ENCODE results near the gene ARHGEF35. TPM values are rescaled to one million over a fixed set of nuclear protein-coding genes. Genes with fewer than 3 reads are reported as not detected.
"Not testable (repeated sequence)": the region's sequence is repeated elsewhere in the genome, so short reads cannot be mapped to it uniquely, and the experiment has no call there.

ARHGEF35 gene
- total RNA-seq (2022), result 11.8 and 13.7 TPM in 2 replicates
- percentile 45 among the genes with signal in this experiment for Bru-seq, nascent RNA
- percentile 66 among the genes with signal in this experiment for BruChase-seq, experiment 1, labeled RNA remaining after a 6-hour chase
- BruChase-seq, experiment 2, labeled RNA remaining after a 2-hour chase, result percentile 56 among the genes with signal in this experiment
- long read RNA-seq, transcript ARHGEF35-201 (2 exons, 2,431 nt), result major isoform, 10 of 12 reads
- long read RNA-seq, partial matches to known transcripts, result 0 of 12 reads
- long read RNA-seq, other reads (novel, unspliced or antisense), result 2 of 12 reads

- H3K27me3 Mint-ChIP-seq (ENCODE audit: unreplicated experiment); H3K9me3 Mint-ChIP-seq (ENCODE audit: low read depth, unreplicated experiment); BruUV-seq (replicated peaks); DNase-seq; H3K36me3 Mint-ChIP-seq (ENCODE audit: insufficient read depth, unreplicated experiment); H3K27ac Mint-ChIP-seq (ENCODE audit: unreplicated experiment); H3K4me3 Mint-ChIP-seq (ENCODE audit: low read depth, unreplicated experiment); CTCF ChIA-PET; intact Hi-C loops (cut with micrococcal nuclease; ENCODE audit: unreplicated experiment); H3K4me1 Mint-ChIP-seq (ENCODE audit: low read depth, unreplicated experiment): not testable (repeated sequence)
Measured at GRCh38 chr7:144195212-144195872, at the start of gene ARHGEF35. Gene ARHGEF35, minus strand, starts transcription at chr7:144195833. Its CDS starts 7,450 bp downstream, at chr7:144188383.

- H3K27ac Mint-ChIP-seq (ENCODE audit: unreplicated experiment); H3K36me3 Mint-ChIP-seq (ENCODE audit: insufficient read depth, unreplicated experiment); H3K9me3 Mint-ChIP-seq (ENCODE audit: low read depth, unreplicated experiment); intact Hi-C loops (cut with micrococcal nuclease; ENCODE audit: unreplicated experiment); H3K27me3 Mint-ChIP-seq (ENCODE audit: unreplicated experiment); DNase-seq; CTCF ChIA-PET; BruUV-seq (replicated peaks); H3K4me1 Mint-ChIP-seq (ENCODE audit: low read depth, unreplicated experiment); H3K4me3 Mint-ChIP-seq (ENCODE audit: low read depth, unreplicated experiment): not testable (repeated sequence)
Measured at GRCh38 chr7:144245372-144245771, 49.7 kb upstream of the ARHGEF35 start.

- H3K36me3 Mint-ChIP-seq (ENCODE audit: insufficient read depth, unreplicated experiment); H3K27ac Mint-ChIP-seq (ENCODE audit: unreplicated experiment); H3K9me3 Mint-ChIP-seq (ENCODE audit: low read depth, unreplicated experiment); BruUV-seq (replicated peaks); CTCF ChIA-PET; DNase-seq; H3K4me1 Mint-ChIP-seq (ENCODE audit: low read depth, unreplicated experiment); H3K27me3 Mint-ChIP-seq (ENCODE audit: unreplicated experiment); intact Hi-C loops (cut with micrococcal nuclease; ENCODE audit: unreplicated experiment); H3K4me3 Mint-ChIP-seq (ENCODE audit: low read depth, unreplicated experiment): not testable (repeated sequence)
Measured at GRCh38 chr7:144239365-144239764, 43.7 kb upstream of the ARHGEF35 start, which contains the start of gene OR2A42. Gene OR2A42, minus strand, starts transcription at chr7:144239605. Its CDS starts 6,762 bp downstream, at chr7:144232843.

- H3K27ac Mint-ChIP-seq (ENCODE audit: unreplicated experiment); H3K36me3 Mint-ChIP-seq (ENCODE audit: insufficient read depth, unreplicated experiment); H3K4me1 Mint-ChIP-seq (ENCODE audit: low read depth, unreplicated experiment); H3K9me3 Mint-ChIP-seq (ENCODE audit: low read depth, unreplicated experiment); intact Hi-C loops (cut with micrococcal nuclease; ENCODE audit: unreplicated experiment); H3K4me3 Mint-ChIP-seq (ENCODE audit: low read depth, unreplicated experiment); BruUV-seq (replicated peaks); H3K27me3 Mint-ChIP-seq (ENCODE audit: unreplicated experiment); CTCF ChIA-PET; DNase-seq: not testable (repeated sequence)
Measured at GRCh38 chr7:144238530-144239082, 43.0 kb upstream of the ARHGEF35 start.

- H3K4me3 Mint-ChIP-seq (ENCODE audit: low read depth, unreplicated experiment), result not testable (repeated sequence)
Measured at GRCh38 chr7:144233039-144233438, 37.4 kb upstream of the ARHGEF35 start.

GRCh38 chr7:144231027-144231426, 35.4 kb upstream of the ARHGEF35 start:
- intact Hi-C loops (cut with micrococcal nuclease; ENCODE audit: unreplicated experiment); H3K36me3 Mint-ChIP-seq (ENCODE audit: insufficient read depth, unreplicated experiment); DNase-seq; H3K4me3 Mint-ChIP-seq (ENCODE audit: low read depth, unreplicated experiment); H3K27me3 Mint-ChIP-seq (ENCODE audit: unreplicated experiment); CTCF ChIA-PET; H3K9me3 Mint-ChIP-seq (ENCODE audit: low read depth, unreplicated experiment); BruUV-seq (replicated peaks); H3K4me1 Mint-ChIP-seq (ENCODE audit: low read depth, unreplicated experiment); H3K27ac Mint-ChIP-seq (ENCODE audit: unreplicated experiment): not testable (repeated sequence)

More at GRCh38 chr7:144233039-144233438, 37.4 kb upstream of the ARHGEF35 start:
- CTCF ChIA-PET; H3K36me3 Mint-ChIP-seq (ENCODE audit: insufficient read depth, unreplicated experiment); H3K27ac Mint-ChIP-seq (ENCODE audit: unreplicated experiment); H3K27me3 Mint-ChIP-seq (ENCODE audit: unreplicated experiment); H3K9me3 Mint-ChIP-seq (ENCODE audit: low read depth, unreplicated experiment); BruUV-seq (replicated peaks); DNase-seq; H3K4me1 Mint-ChIP-seq (ENCODE audit: low read depth, unreplicated experiment); intact Hi-C loops (cut with micrococcal nuclease; ENCODE audit: unreplicated experiment): not testable (repeated sequence)

- H3K9me3 Mint-ChIP-seq (ENCODE audit: low read depth, unreplicated experiment); H3K36me3 Mint-ChIP-seq (ENCODE audit: insufficient read depth, unreplicated experiment); H3K27ac Mint-ChIP-seq (ENCODE audit: unreplicated experiment); CTCF ChIA-PET; DNase-seq; intact Hi-C loops (cut with micrococcal nuclease; ENCODE audit: unreplicated experiment); H3K27me3 Mint-ChIP-seq (ENCODE audit: unreplicated experiment); BruUV-seq (replicated peaks); H3K4me3 Mint-ChIP-seq (ENCODE audit: low read depth, unreplicated experiment); H3K4me1 Mint-ChIP-seq (ENCODE audit: low read depth, unreplicated experiment): not testable (repeated sequence)
Measured at GRCh38 chr7:144228810-144229209, 33.2 kb upstream of the ARHGEF35 start.

- H3K4me3 Mint-ChIP-seq (ENCODE audit: low read depth, unreplicated experiment); H3K9me3 Mint-ChIP-seq (ENCODE audit: low read depth, unreplicated experiment); intact Hi-C loops (cut with micrococcal nuclease; ENCODE audit: unreplicated experiment); H3K27me3 Mint-ChIP-seq (ENCODE audit: unreplicated experiment); H3K27ac Mint-ChIP-seq (ENCODE audit: unreplicated experiment); H3K4me1 Mint-ChIP-seq (ENCODE audit: low read depth, unreplicated experiment); BruUV-seq (replicated peaks); CTCF ChIA-PET; DNase-seq; H3K36me3 Mint-ChIP-seq (ENCODE audit: insufficient read depth, unreplicated experiment): not testable (repeated sequence)
Measured at GRCh38 chr7:144226866-144227265, 31.2 kb upstream of the ARHGEF35 start.

- CTCF ChIA-PET; H3K27ac Mint-ChIP-seq (ENCODE audit: unreplicated experiment); BruUV-seq (replicated peaks); H3K4me1 Mint-ChIP-seq (ENCODE audit: low read depth, unreplicated experiment); H3K9me3 Mint-ChIP-seq (ENCODE audit: low read depth, unreplicated experiment); H3K4me3 Mint-ChIP-seq (ENCODE audit: low read depth, unreplicated experiment); intact Hi-C loops (cut with micrococcal nuclease; ENCODE audit: unreplicated experiment); H3K36me3 Mint-ChIP-seq (ENCODE audit: insufficient read depth, unreplicated experiment); H3K27me3 Mint-ChIP-seq (ENCODE audit: unreplicated experiment); DNase-seq: not testable (repeated sequence)
Measured at GRCh38 chr7:144223675-144224074, 28.0 kb upstream of the ARHGEF35 start.

- H3K27ac Mint-ChIP-seq (ENCODE audit: unreplicated experiment); H3K36me3 Mint-ChIP-seq (ENCODE audit: insufficient read depth, unreplicated experiment); H3K4me1 Mint-ChIP-seq (ENCODE audit: low read depth, unreplicated experiment); H3K9me3 Mint-ChIP-seq (ENCODE audit: low read depth, unreplicated experiment); BruUV-seq (replicated peaks); H3K4me3 Mint-ChIP-seq (ENCODE audit: low read depth, unreplicated experiment); intact Hi-C loops (cut with micrococcal nuclease; ENCODE audit: unreplicated experiment); DNase-seq; H3K27me3 Mint-ChIP-seq (ENCODE audit: unreplicated experiment); CTCF ChIA-PET: not testable (repeated sequence)
Measured at GRCh38 chr7:144220531-144220930, 24.9 kb upstream of the ARHGEF35 start.
